ENCODE results near the gene C1orf141. TPM values are rescaled to one million over a fixed set of nuclear protein-coding genes. Genes with fewer than 3 reads are reported as not detected.

Gene C1orf141
- total and polyA plus RNA-seq, 2 experiments from 2014 or later = not detected

DNA sequence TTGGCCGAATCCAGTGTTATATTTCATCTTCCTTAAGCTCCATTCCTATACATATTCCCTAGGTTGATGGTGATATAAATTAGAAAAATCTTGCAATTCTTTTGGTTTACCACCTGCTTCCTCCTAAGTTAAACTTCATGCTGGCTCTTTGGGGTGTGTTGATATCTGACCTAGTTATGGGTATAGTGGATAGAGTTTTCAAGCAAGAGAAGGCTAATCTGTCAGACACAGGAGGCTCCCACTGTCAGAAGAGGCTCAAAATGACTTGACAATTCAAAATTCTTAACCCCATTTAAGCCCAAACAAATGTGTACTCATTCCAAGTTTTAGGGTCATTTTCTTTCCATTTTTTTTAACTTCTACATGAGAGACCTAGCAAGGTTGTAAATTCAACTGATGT is 72.4 kb downstream of the C1orf141 start:
- 93 to 100% methylated on average over 1 of the region's 1 CpG for WGBS, 2 experiments (ENCODE audit: low coverage in 1 of 2, low lambda C conversion rate in 2 of 2, missing lambda C conversion rate in 2 of 2)
- Histone ChIP-seq H3K79me2 (ENCODE audit: insufficient read depth) (no peaks in the 10 kb centered on the region), H3K27me3 (replicated peaks; ENCODE audit: insufficient read depth) (no peaks in the 10 kb centered on the region), H2AFZ (no peak overlapping the region), H3K27ac (no peak overlapping the region), H3K9me3 (ENCODE audit: low read depth) (no peaks in the 10 kb centered on the region), H3K4me1 (ENCODE audit: insufficient read depth) (peaks cover 30% of the 10 kb centered on the region), H3K4me3 (no peak overlapping the region), H3F3A (ENCODE audit: insufficient read depth) (peaks cover 33% of the 10 kb centered on the region), H3K9ac (no peak overlapping the region), H3K9me2 (ENCODE audit: insufficient read depth) (no peaks in the 10 kb centered on the region), H4K20me1 (ENCODE audit: insufficient read depth) (no peaks in the 10 kb centered on the region), H3K4me2 (ENCODE audit: unreplicated experiment) (no peak overlapping the region), H3K36me3 (ENCODE audit: low read depth) (no peaks in the 10 kb centered on the region)
- TF ChIP-seq EZH2phosphoT487 (IDR thresholded peaks at IDR 0.05; ENCODE audit: insufficient read depth, low read depth) (no peak), EZH2 (IDR thresholded peaks at IDR 0.05; ENCODE audit: insufficient read depth, poor library complexity, severe bottlenecking) (no peak)
- in situ Hi-C loops (cut with MboI) = no loop called here
- no peak for DNase-seq

DNA sequence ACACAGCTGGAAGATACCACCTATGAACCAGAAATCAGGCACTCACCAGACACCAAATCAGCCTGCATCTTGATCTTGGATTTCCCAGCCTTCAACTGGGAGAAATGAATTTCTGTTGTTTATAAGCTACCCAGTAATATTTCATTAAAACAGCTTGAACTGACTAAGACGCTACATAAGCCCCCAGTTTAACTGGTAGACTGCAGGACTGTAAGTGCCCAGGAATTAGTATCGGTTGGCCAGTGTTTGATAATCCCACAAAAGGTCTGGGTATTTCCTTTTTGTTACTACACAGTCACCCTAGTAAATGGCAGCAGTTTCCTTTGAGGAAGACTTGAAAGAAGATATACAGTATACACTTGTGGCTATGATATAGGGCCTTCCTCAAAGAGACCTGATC is 73.5 kb downstream of the C1orf141 start:
- Histone ChIP-seq H3K79me2 (ENCODE audit: insufficient read depth) (no peaks in the 10 kb centered on the region), H3K9me3 (ENCODE audit: low read depth) (no peaks in the 10 kb centered on the region), H2AFZ (no peak overlapping the region), H3K27me3 (replicated peaks; ENCODE audit: insufficient read depth) (no peaks in the 10 kb centered on the region), H3K4me3 (no peak overlapping the region), H3K4me2 (ENCODE audit: unreplicated experiment) (no peak overlapping the region), H3K36me3 (ENCODE audit: low read depth) (no peaks in the 10 kb centered on the region), H3K4me1 (ENCODE audit: insufficient read depth) (peaks cover 30% of the 10 kb centered on the region), H3K9ac (no peak overlapping the region), H3K9me2 (ENCODE audit: insufficient read depth) (no peaks in the 10 kb centered on the region), H3K27ac (peak overlapping the region; percentile 37; the same call in 1 of the 2 replicates), H4K20me1 (ENCODE audit: insufficient read depth) (no peaks in the 10 kb centered on the region), H3F3A (ENCODE audit: insufficient read depth) (peaks cover 33% of the 10 kb centered on the region)
- in situ Hi-C loops (cut with MboI) = no loop called here
- no peak for TF ChIP-seq EZH2 (IDR thresholded peaks at IDR 0.05; ENCODE audit: insufficient read depth, poor library complexity, severe bottlenecking)
- no peak for TF ChIP-seq EZH2phosphoT487 (IDR thresholded peaks at IDR 0.05; ENCODE audit: insufficient read depth, low read depth)
- no peak for DNase-seq
- 91 to 94% methylated on average over 2 of the region's 2 CpGs for WGBS, 2 experiments (ENCODE audit: low coverage in 1 of 2, low lambda C conversion rate in 2 of 2, missing lambda C conversion rate in 2 of 2)

DNA sequence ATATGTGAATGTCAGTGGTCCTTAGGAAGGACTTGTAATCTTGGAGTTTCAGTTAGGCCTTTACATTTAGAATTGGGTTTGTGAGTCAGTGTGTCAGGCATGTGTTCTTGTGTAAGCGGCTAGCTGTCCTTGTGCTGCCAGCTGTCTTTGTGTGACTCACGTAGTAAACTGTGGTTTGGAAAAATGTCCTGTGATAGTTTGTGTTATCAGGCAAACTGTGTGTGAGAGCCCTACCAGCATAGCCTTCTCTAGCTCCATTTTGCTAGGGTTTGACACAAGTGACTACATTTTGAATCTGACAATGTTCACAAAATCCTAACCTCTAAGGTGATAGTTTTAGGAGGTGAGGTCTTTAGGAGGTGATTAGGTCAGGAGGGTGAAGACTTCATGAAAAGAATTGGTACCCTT is 74.0 kb downstream of the C1orf141 start:
- Histone ChIP-seq H3K4me1 (ENCODE audit: insufficient read depth) (peaks cover 30% of the 10 kb centered on the region), H3K4me3 (no peak overlapping the region), H3K4me2 (ENCODE audit: unreplicated experiment) (peak overlapping the region; percentile 48), H3K79me2 (ENCODE audit: insufficient read depth) (no peaks in the 10 kb centered on the region), H3K27me3 (replicated peaks; ENCODE audit: insufficient read depth) (no peaks in the 10 kb centered on the region), H3K9me3 (ENCODE audit: low read depth) (no peaks in the 10 kb centered on the region), H3K36me3 (ENCODE audit: low read depth) (no peaks in the 10 kb centered on the region), H2AFZ (no peak overlapping the region), H3K27ac (peak overlapping the region; percentile 42), H3K9me2 (ENCODE audit: insufficient read depth) (no peaks in the 10 kb centered on the region), H3K9ac (no peak overlapping the region), H4K20me1 (ENCODE audit: insufficient read depth) (no peaks in the 10 kb centered on the region), H3F3A (ENCODE audit: insufficient read depth) (peaks cover 33% of the 10 kb centered on the region)
- in situ Hi-C loops (cut with MboI) = no loop called here
- DNase-seq = peak; percentile 97
- TF ChIP-seq EZH2 (IDR thresholded peaks at IDR 0.05; ENCODE audit: insufficient read depth, poor library complexity, severe bottlenecking) (no peak), EZH2phosphoT487 (IDR thresholded peaks at IDR 0.05; ENCODE audit: insufficient read depth, low read depth) (no peak)
- 0% methylated on average over 2 of the region's 2 CpGs for WGBS, 2 experiments (ENCODE audit: low coverage in 1 of 2, low lambda C conversion rate in 2 of 2, missing lambda C conversion rate in 2 of 2)

DNA sequence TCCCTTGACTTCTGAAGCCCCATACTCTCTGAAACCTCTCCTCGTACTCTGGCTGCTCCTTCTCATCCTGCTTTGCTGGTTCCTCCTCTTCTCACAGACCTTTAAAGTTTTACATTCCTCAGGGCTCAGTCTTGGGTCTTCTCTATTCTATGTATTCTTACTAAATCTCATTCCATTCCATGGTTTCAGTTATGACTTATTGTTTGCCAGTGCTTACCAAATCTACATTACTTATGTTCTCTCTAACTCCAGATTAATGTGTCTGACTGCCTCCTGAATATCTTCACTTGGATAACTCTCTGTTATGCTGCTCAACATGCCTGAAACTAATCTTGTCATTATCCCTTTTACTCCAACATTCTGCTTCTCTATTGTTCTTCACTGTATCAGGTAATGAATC is 75.4 kb downstream of the C1orf141 start:
- Histone ChIP-seq H3K4me2 (ENCODE audit: unreplicated experiment) (peak overlapping the region; percentile 48), H3K9ac (no peak overlapping the region), H3K27ac (peak overlapping the region; percentile 18; the same call in 1 of the 2 replicates), H3K79me2 (ENCODE audit: insufficient read depth) (no peaks in the 10 kb centered on the region), H3K4me1 (ENCODE audit: insufficient read depth) (peaks cover 30% of the 10 kb centered on the region), H3F3A (ENCODE audit: insufficient read depth) (peaks cover 33% of the 10 kb centered on the region), H3K27me3 (replicated peaks; ENCODE audit: insufficient read depth) (no peaks in the 10 kb centered on the region), H3K4me3 (no peak overlapping the region), H2AFZ (peak overlapping the region; percentile 26; the same call in 1 of the 2 replicates), H3K36me3 (ENCODE audit: low read depth) (no peaks in the 10 kb centered on the region), H3K9me3 (ENCODE audit: low read depth) (no peaks in the 10 kb centered on the region), H3K9me2 (ENCODE audit: insufficient read depth) (no peaks in the 10 kb centered on the region), H4K20me1 (ENCODE audit: insufficient read depth) (no peaks in the 10 kb centered on the region)
- in situ Hi-C loops (cut with MboI) = no loop called here
- peak; percentile 42 for DNase-seq
- 93 to 97% methylated on average over 1 of the region's 1 CpG for WGBS, 2 experiments (ENCODE audit: low coverage in 1 of 2, low lambda C conversion rate in 2 of 2, missing lambda C conversion rate in 2 of 2)
- TF ChIP-seq EZH2 (IDR thresholded peaks at IDR 0.05; ENCODE audit: insufficient read depth, poor library complexity, severe bottlenecking) (no peak), EZH2phosphoT487 (IDR thresholded peaks at IDR 0.05; ENCODE audit: insufficient read depth, low read depth) (no peak)

DNA sequence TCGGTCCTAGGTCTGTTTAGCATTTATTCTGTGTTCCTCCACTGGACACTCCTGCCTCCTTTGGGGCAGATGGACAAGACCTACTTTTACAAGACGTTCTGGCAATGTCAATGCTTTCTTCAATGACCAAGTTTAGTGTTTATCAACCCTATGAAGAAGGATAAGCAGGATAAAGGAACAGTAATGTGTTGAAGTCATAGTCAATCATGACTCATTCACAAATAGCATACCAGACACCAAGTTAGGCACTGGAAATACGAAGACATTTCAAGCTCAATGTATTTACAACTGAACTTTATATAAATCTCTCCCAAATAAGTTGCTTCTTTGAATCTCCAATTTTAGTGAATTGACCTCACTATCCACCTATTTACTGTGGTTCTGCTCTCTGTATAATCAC is 76.0 kb downstream of the C1orf141 start:
- H3K79me2 ChIP-seq (ENCODE audit: insufficient read depth) = no peaks in the 10 kb centered on the region
- H4K20me1 ChIP-seq (ENCODE audit: insufficient read depth) = no peaks in the 10 kb centered on the region
- H3K9me3 ChIP-seq (ENCODE audit: low read depth) = no peaks in the 10 kb centered on the region
- TF ChIP-seq EZH2phosphoT487 (IDR thresholded peaks at IDR 0.05; ENCODE audit: insufficient read depth, low read depth) = no peak
- TF ChIP-seq EZH2 (IDR thresholded peaks at IDR 0.05; ENCODE audit: insufficient read depth, poor library complexity, severe bottlenecking) = no peak
- H3K9ac ChIP-seq = no peak overlapping the region
- H3K36me3 ChIP-seq (ENCODE audit: low read depth) = no peaks in the 10 kb centered on the region
- H3K27ac ChIP-seq = peak overlapping the region; percentile 18; the same call in 1 of the 2 replicates
- peak overlapping the region; percentile 26; the same call in 1 of the 2 replicates for H2AFZ ChIP-seq
- H3F3A ChIP-seq (ENCODE audit: insufficient read depth) = peaks cover 33% of the 10 kb centered on the region
- no peaks in the 10 kb centered on the region for H3K27me3 ChIP-seq (replicated peaks; ENCODE audit: insufficient read depth)
- in situ Hi-C loops (cut with MboI) = no loop called here
- H3K4me1 ChIP-seq (ENCODE audit: insufficient read depth) = peaks cover 30% of the 10 kb centered on the region
- no peak overlapping the region for H3K4me3 ChIP-seq
- H3K9me2 ChIP-seq (ENCODE audit: insufficient read depth) = no peaks in the 10 kb centered on the region
- 56 to 57% methylated on average over 3 of the region's 3 CpGs for WGBS, 2 experiments (ENCODE audit: low coverage in 1 of 2, low lambda C conversion rate in 2 of 2, missing lambda C conversion rate in 2 of 2)
- DNase-seq = peak; percentile 33
- peak overlapping the region; percentile 48 for H3K4me2 ChIP-seq (ENCODE audit: unreplicated experiment)
